Measurements from ENCODE around the gene PDLIM3.

DNA sequence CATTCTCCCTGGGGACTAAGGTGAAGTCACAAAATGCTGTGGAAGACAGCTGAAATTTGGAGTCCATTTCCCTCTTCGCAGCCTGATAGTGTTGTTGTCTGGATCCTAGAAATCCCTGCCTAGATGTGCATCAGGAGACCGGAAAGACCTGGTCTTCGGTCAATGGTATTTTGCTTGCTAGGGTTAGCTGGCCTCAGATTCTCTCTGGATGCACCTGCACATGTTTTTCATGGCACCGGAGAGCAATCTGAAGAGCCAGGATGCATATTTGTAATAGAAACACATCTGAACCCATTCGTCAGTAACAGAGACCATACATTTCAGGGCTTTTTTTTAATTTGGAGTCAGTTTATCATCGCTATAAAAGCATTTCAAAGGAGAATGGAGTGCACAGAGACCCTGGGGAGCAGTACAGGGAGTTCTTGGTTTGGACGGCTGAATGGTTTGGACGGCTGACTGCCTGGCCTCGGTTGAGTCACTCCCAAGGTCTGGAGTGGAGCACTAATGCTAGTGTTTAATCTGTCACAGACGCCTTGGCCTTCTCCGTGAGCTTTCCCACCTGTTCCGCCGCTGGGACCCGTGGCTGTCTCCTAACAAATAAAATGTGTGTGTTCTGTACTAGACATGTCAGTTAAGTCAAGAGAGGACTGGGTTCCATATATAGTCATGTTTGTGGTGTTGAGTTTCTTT is 7.5 kb upstream of the PDLIM3 start:
- no peak for TF ChIP-seq ZNF30 (CRISPR knock-in tag; IDR thresholded peaks at IDR 0.05)
- TF ChIP-seq CTCF (CRISPR knock-in tag; IDR thresholded peaks at IDR 0.05), result no peak
- no peak for TF ChIP-seq POGZ (CRISPR knock-in tag; IDR thresholded peaks at IDR 0.05)
- no peak for TF ChIP-seq ZNF564 (CRISPR knock-in tag; IDR thresholded peaks at IDR 0.05)
- TF ChIP-seq FOSL2 (CRISPR knock-in tag; IDR thresholded peaks at IDR 0.05), result no peak
- TF ChIP-seq SKIL (CRISPR knock-in tag; IDR thresholded peaks at IDR 0.05; ENCODE audit: borderline replicate concordance), result no peak
- TF ChIP-seq SP1 (IDR thresholded peaks at IDR 0.05), result no peak
- TF ChIP-seq SP1 (CRISPR knock-in tag; IDR thresholded peaks at IDR 0.05), result no peak
- no peak for TF ChIP-seq FOXM1 (CRISPR knock-in tag; IDR thresholded peaks at IDR 0.05)
